Measurements from ENCODE around the gene KRT36. TPM values are rescaled to one million over a fixed set of nuclear protein-coding genes. Genes with fewer than 3 reads are reported as not detected.

The KRT36 gene
- total and polyA plus RNA-seq, 9 donors, result not detected

DNA sequence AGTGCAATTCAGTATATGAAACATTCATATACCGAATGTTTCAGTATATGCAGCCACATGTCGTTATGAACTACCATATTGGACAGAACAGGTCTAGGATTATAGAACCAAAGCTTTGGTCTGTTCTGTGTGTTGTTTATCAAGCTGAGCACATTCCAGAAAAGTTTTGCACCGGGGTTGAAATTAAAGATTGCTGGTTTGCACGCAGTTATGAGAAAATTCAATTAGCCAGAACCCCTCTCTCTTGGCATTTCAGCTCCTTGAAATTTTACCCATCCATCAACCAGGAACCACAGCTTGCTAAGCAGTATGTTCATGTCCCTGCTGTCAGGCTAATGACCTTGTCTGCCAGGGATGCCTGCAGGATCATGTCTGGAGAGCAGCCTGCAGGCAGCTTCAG, 32.0 kb downstream of the KRT36 start:
- no peaks in the 10 kb centered on the region for H3K9me3 ChIP-seq (replicated peaks; ENCODE audit: control insufficient read depth, low read depth, low read length)
- H3K27me3 ChIP-seq (ENCODE audit: control insufficient read depth, insufficient read depth, low read length), result peaks cover 6% of the 10 kb centered on the region
- H3K36me3 ChIP-seq (ENCODE audit: control insufficient read depth, insufficient read depth, low read length), result no peaks in the 10 kb centered on the region
- no peak overlapping the region for H3K4me3 ChIP-seq (ENCODE audit: low read length)
- no peak overlapping the region for H3K27ac ChIP-seq (ENCODE audit: low read length)
- DNase-seq, result no peak
- H3K4me1 ChIP-seq (ENCODE audit: control insufficient read depth, insufficient read depth, low read length), result no peaks in the 10 kb centered on the region
- no CpG with 5 or more reads among the region's 4 CpGs for WGBS (ENCODE audit: insufficient coverage)

DNA sequence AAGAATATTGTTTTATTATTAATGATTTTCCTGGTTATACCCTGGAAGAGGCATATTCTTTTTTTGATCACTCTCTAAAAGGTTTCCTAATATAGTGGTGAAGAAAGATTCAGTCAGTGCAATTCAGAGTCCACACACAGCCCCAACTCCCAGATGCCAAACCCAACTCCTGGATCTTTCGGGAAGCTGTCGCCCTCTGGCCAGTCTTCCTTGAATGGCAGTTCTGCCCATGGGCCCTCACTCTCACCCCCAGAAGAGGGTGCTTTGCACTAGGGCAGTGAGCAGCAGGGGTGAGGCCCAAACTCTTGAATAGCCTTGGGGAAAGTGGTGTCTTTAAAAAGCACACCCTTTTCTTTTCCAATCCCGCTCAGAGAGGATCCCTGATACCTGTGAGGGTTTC, 33.5 kb downstream of the KRT36 start:
- H3K27ac ChIP-seq (ENCODE audit: low read length), result no peak overlapping the region
- H3K27me3 ChIP-seq (ENCODE audit: control insufficient read depth, insufficient read depth, low read length), result peaks cover 6% of the 10 kb centered on the region
- no peak for DNase-seq
- no peak overlapping the region for H3K4me3 ChIP-seq (ENCODE audit: low read length)
- no peaks in the 10 kb centered on the region for H3K9me3 ChIP-seq (replicated peaks; ENCODE audit: control insufficient read depth, low read depth, low read length)
- H3K4me1 ChIP-seq (ENCODE audit: control insufficient read depth, insufficient read depth, low read length), result no peaks in the 10 kb centered on the region
- H3K36me3 ChIP-seq (ENCODE audit: control insufficient read depth, insufficient read depth, low read length), result no peaks in the 10 kb centered on the region
- WGBS (ENCODE audit: insufficient coverage), result no CpG with 5 or more reads among the region's 3 CpGs

DNA sequence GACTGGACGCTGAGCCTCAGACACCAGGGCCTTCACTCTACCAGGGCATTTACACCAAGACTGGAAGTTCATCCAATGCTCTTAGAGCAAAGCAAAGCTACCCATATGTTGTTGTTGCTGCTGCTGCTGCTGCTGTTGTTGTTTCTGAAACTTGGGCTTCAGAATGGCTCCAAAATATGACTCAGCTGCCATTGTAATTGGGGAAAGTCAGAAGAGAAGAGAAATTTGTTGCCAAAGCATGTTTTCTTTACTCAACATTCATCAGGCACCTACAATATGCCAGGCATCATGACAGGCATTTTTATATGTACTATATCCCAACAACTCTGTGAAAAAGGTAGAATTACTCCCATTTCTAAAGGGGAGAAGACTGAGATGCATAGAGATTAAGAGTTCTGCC, 34.5 kb downstream of the KRT36 start:
- H3K9me3 ChIP-seq (replicated peaks; ENCODE audit: control insufficient read depth, low read depth, low read length), result no peaks in the 10 kb centered on the region
- H3K27me3 ChIP-seq (ENCODE audit: control insufficient read depth, insufficient read depth, low read length), result peaks cover 11% of the 10 kb centered on the region
- H3K36me3 ChIP-seq (ENCODE audit: control insufficient read depth, insufficient read depth, low read length), result no peaks in the 10 kb centered on the region
- no peak overlapping the region for H3K27ac ChIP-seq (ENCODE audit: low read length)
- DNase-seq, result no peak
- no peaks in the 10 kb centered on the region for H3K4me1 ChIP-seq (ENCODE audit: control insufficient read depth, insufficient read depth, low read length)
- no CpG with 5 or more reads among the region's 1 CpG for WGBS (ENCODE audit: insufficient coverage)
- H3K4me3 ChIP-seq (ENCODE audit: low read length), result no peak overlapping the region

DNA sequence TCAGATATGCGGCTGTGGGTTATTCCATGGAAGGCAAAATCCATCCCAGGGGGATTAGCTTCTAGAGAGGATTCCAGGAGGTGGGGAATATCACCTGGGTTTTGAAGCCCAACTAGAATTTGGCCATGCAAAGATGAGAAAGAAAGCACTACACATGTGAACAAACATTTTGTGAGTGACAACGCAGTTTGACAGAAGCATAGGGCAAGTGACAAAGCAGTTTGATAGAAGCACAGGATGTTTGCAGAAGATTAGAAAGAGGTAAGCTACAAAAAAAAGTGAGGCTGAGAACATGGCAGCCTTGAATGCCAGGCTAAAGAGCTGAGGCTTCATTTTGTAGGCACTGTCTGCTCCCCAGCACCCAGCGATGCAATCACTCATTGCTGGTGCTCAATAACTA, 36.6 kb downstream of the KRT36 start:
- Histone ChIP-seq H3K27ac (ENCODE audit: low read length) (no peak overlapping the region), H3K27me3 (ENCODE audit: control insufficient read depth, insufficient read depth, low read length) (peaks cover 11% of the 10 kb centered on the region), H3K4me3 (ENCODE audit: low read length) (no peak overlapping the region), H3K36me3 (ENCODE audit: control insufficient read depth, insufficient read depth, low read length) (no peaks in the 10 kb centered on the region), H3K9me3 (replicated peaks; ENCODE audit: control insufficient read depth, low read depth, low read length) (no peaks in the 10 kb centered on the region), H3K4me1 (ENCODE audit: control insufficient read depth, insufficient read depth, low read length) (no peaks in the 10 kb centered on the region)
- no peak for DNase-seq
- 100% methylated on average over 1 of the region's 3 CpGs for WGBS (ENCODE audit: insufficient coverage)

DNA sequence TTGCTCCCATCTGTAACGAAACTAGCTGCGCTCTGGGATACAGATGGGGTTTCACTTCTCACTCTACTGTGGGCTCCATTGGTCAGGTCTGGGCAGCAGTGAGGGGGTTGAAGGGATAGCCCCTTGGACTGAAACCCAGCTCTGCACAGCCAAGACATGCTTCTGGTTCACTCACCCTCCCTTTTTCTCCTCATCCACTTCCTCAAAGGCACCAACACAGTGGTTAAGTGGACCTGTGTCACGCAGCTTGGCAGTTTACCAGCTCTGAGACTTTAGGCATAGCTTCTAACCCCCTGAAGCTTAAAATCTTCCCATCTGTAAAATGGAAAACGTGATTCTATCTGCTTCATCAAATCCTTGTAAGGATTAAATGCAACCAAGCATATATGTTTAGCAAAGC, 37.4 kb downstream of the KRT36 start:
- no peaks in the 10 kb centered on the region for H3K36me3 ChIP-seq (ENCODE audit: control insufficient read depth, insufficient read depth, low read length)
- WGBS (ENCODE audit: insufficient coverage), result no CpG with 5 or more reads among the region's 4 CpGs

DNA sequence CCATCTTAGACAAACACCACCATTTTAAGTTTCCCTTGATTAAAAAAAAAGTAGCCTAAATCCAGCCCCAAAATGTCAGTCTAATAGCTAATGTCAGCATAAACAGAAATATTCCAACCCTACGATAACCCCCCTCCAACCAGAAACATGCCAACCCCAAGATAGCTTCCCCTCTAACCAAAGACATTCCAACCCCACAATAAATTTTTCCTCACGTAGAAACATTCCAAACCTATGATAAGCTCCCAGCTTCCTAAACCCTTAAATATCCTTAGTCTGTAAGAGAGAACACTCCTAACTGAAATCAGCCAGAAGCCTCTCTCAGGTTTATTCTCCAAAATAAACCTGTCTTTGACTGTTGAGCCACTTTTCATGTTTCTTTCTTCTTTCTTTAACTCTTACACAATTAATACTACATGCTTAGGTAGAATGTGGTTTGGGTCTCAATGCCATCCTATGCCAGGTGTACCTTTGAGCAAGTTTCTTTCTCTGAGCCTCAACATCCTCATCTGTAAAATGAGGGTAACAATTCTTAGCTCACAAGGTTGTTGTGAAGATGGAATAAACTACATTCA, 38.5 kb downstream of the KRT36 start:
- no peak overlapping the region for H3K27ac ChIP-seq (ENCODE audit: low read length)
- no peaks in the 10 kb centered on the region for H3K9me3 ChIP-seq (replicated peaks; ENCODE audit: control insufficient read depth, low read depth, low read length)
- no peaks in the 10 kb centered on the region for H3K4me1 ChIP-seq (ENCODE audit: control insufficient read depth, insufficient read depth, low read length)
- no peak for DNase-seq
- no CpG with 5 or more reads among the region's 2 CpGs for WGBS (ENCODE audit: insufficient coverage)
- no peak overlapping the region for H3K4me3 ChIP-seq (ENCODE audit: low read length)
- H3K36me3 ChIP-seq (ENCODE audit: control insufficient read depth, insufficient read depth, low read length), result no peaks in the 10 kb centered on the region
- peaks cover 11% of the 10 kb centered on the region for H3K27me3 ChIP-seq (ENCODE audit: control insufficient read depth, insufficient read depth, low read length)

More for the DNA sequence above, 37.4 kb downstream of the KRT36 start:
- DNase-seq, result no peak
- H3K27me3 ChIP-seq (ENCODE audit: control insufficient read depth, insufficient read depth, low read length), result peaks cover 11% of the 10 kb centered on the region
- H3K4me3 ChIP-seq (ENCODE audit: low read length), result no peak overlapping the region
- H3K4me1 ChIP-seq (ENCODE audit: control insufficient read depth, insufficient read depth, low read length), result no peaks in the 10 kb centered on the region
- H3K9me3 ChIP-seq (replicated peaks; ENCODE audit: control insufficient read depth, low read depth, low read length), result no peaks in the 10 kb centered on the region
- no peak overlapping the region for H3K27ac ChIP-seq (ENCODE audit: low read length)

DNA sequence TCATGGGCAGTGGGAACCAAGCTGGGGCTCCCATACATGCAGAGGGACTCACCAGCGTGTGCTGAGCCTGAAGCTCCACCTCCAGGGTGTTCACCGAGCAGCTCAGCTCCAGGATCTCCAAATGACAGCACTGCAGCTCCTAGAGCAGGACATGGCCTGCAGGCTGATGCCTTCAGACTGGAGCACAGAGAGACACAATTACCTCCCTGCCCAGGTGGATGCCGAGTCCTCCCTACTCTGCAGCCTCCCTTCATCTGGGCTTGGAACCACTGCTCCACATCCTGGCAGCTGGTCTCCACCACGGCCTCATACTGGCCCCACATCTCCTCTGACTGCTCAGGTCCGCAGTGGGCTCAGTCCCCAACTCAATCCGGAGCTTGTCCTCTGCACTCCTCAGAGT, 40.7 kb downstream of the KRT36 start:
- H3K36me3 ChIP-seq (ENCODE audit: control insufficient read depth, insufficient read depth, low read length), result no peaks in the 10 kb centered on the region
- H3K4me3 ChIP-seq (ENCODE audit: low read length), result no peak overlapping the region
- H3K9me3 ChIP-seq (replicated peaks; ENCODE audit: control insufficient read depth, low read depth, low read length), result no peaks in the 10 kb centered on the region
- no peak overlapping the region for H3K27ac ChIP-seq (ENCODE audit: low read length)
- no peak for DNase-seq
- H3K4me1 ChIP-seq (ENCODE audit: control insufficient read depth, insufficient read depth, low read length), result no peaks in the 10 kb centered on the region
- peaks cover 18% of the 10 kb centered on the region for H3K27me3 ChIP-seq (ENCODE audit: control insufficient read depth, insufficient read depth, low read length)
- WGBS (ENCODE audit: insufficient coverage), result 78% methylated on average over 6 of the region's 6 CpGs

DNA sequence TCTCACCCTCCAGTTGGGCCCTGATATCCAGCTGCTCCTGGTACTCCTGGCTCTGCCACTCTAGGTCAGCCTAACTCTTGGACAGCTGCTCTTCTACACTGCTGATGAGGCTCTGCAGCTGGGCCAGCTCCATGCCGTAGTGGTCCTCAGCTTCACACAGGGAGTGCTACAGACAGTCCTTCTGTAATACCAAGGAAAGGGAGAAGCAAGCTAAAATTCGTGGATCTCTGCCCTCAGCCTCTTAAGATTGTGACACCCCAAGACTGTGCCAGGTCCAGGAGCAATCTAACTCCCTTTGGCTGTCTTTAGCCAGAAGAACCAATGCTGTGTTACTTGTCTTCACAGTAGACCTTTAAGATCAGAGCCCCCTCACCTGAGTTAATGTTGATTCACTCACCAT, 41.2 kb downstream of the KRT36 start:
- Histone ChIP-seq H3K36me3 (ENCODE audit: control insufficient read depth, insufficient read depth, low read length) (no peaks in the 10 kb centered on the region), H3K9me3 (replicated peaks; ENCODE audit: control insufficient read depth, low read depth, low read length) (no peaks in the 10 kb centered on the region), H3K4me3 (ENCODE audit: low read length) (no peak overlapping the region), H3K27ac (ENCODE audit: low read length) (no peak overlapping the region), H3K27me3 (ENCODE audit: control insufficient read depth, insufficient read depth, low read length) (peaks cover 14% of the 10 kb centered on the region), H3K4me1 (ENCODE audit: control insufficient read depth, insufficient read depth, low read length) (no peaks in the 10 kb centered on the region)
- DNase-seq, result no peak
- WGBS (ENCODE audit: insufficient coverage), result 40% methylated on average over 2 of the region's 2 CpGs

DNA sequence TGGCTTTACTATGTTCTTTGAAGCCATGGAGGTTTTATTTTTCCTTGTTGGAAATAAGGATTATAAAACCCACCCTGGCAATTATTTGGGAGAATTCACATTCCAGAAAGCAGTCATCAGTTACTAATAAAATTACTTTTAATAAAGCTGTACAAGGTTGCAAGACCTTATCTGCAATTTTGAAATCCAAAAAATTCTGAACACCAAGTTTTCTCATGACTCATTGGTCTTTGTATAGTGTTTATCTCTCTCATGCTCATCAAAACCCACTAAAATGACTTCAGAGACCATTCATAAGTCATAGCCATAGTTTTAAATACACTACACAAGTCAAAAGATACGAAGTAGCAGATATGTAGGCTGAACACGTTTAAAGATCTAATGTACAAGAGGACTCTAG, 42.9 kb downstream of the KRT36 start:
- Histone ChIP-seq H3K27ac (ENCODE audit: low read length) (no peak overlapping the region), H3K27me3 (ENCODE audit: control insufficient read depth, insufficient read depth, low read length) (peaks cover 12% of the 10 kb centered on the region), H3K4me1 (ENCODE audit: control insufficient read depth, insufficient read depth, low read length) (no peaks in the 10 kb centered on the region), H3K4me3 (ENCODE audit: low read length) (no peak overlapping the region), H3K9me3 (replicated peaks; ENCODE audit: control insufficient read depth, low read depth, low read length) (no peaks in the 10 kb centered on the region), H3K36me3 (ENCODE audit: control insufficient read depth, insufficient read depth, low read length) (no peaks in the 10 kb centered on the region)
- WGBS (ENCODE audit: insufficient coverage), result no CpG with 5 or more reads among the region's 2 CpGs
- DNase-seq, result no peak

DNA sequence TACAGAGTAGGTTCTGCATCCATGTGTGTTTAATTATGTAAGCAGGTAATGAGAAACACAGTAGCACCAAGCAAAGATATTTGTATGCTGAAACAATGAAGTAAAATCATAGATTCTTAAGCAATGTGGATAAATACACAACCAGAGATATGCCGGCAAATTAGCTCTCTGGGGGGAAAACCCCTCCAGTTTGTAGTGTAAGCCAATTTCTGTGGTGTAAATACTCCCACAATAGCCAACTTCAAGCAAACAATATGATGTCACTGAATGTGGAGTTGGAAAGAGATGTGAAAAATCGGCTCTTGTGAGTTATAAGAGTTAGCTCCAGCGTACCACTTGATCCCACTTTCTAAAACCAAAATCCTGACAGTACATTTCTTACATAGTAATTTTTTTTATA, 45.1 kb downstream of the KRT36 start:
- no peak for DNase-seq
- Histone ChIP-seq H3K4me3 (ENCODE audit: low read length) (no peak overlapping the region), H3K27me3 (ENCODE audit: control insufficient read depth, insufficient read depth, low read length) (peaks cover 8% of the 10 kb centered on the region), H3K9me3 (replicated peaks; ENCODE audit: control insufficient read depth, low read depth, low read length) (no peaks in the 10 kb centered on the region), H3K36me3 (ENCODE audit: control insufficient read depth, insufficient read depth, low read length) (no peaks in the 10 kb centered on the region), H3K4me1 (ENCODE audit: control insufficient read depth, insufficient read depth, low read length) (no peaks in the 10 kb centered on the region), H3K27ac (ENCODE audit: low read length) (no peak overlapping the region)
- no CpG with 5 or more reads among the region's 3 CpGs for WGBS (ENCODE audit: insufficient coverage)

DNA sequence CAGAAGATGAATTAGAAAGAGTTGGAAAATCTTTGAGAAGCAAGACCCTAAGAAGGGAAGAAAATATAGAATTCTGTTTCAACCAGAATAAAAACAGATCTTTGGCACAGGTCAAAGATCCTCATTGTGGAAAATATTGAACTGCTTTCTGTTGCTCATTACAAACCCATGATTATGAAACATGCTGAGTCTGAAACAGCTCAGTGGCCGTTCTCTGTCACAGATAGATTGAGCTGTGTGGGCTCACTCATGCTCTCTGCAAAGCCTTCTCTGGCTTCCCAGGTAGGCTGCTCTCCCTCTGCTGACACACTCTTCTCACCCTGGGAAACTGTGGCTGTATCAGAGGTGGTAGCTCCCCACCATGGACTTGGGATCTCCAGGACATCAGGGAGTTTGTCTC, 45.5 kb downstream of the KRT36 start:
- WGBS (ENCODE audit: insufficient coverage), result 67% methylated on average over 1 of the region's 1 CpG
- Histone ChIP-seq H3K36me3 (ENCODE audit: control insufficient read depth, insufficient read depth, low read length) (no peaks in the 10 kb centered on the region), H3K4me3 (ENCODE audit: low read length) (no peak overlapping the region), H3K4me1 (ENCODE audit: control insufficient read depth, insufficient read depth, low read length) (no peaks in the 10 kb centered on the region), H3K27ac (ENCODE audit: low read length) (no peak overlapping the region), H3K9me3 (replicated peaks; ENCODE audit: control insufficient read depth, low read depth, low read length) (no peaks in the 10 kb centered on the region), H3K27me3 (ENCODE audit: control insufficient read depth, insufficient read depth, low read length) (peaks cover 8% of the 10 kb centered on the region)
- no peak for DNase-seq
